Osteoblast (primary cell): ENCODE measurements around the gene POU4F2. TPM values are rescaled to one million over a fixed set of nuclear protein-coding genes. Genes with fewer than 3 reads are reported as not detected.

ENCODE experiments used
- DNase-seq: peaks from one replicate; pipeline ENCODE4 v3.0.0; 2011; ENCODE audit warnings: low spot score, mixed read lengths; ENCODE audit not compliant: insufficient read length; ENCODE audit errors: missing footprints
- H2AFZ ChIP-seq: 2 replicates; pipeline ENCODE4 v1.6.0; 2011; ENCODE audit warnings: mild to moderate bottlenecking, low read length
- H3K27ac ChIP-seq: 2 replicates; pipeline ENCODE4 v1.5.1; 2011; ENCODE audit warnings: mild to moderate bottlenecking, low read depth, low read length, moderate library complexity
- H3K27me3 ChIP-seq: 2 replicates; pipeline ENCODE4 v1.6.0; 2012; ENCODE audit warnings: mild to moderate bottlenecking, control low read depth, inconsistent platforms, low read length, moderate library complexity; ENCODE audit not compliant: insufficient read depth
- H3K36me3 ChIP-seq: 2 replicates; pipeline ENCODE4 v1.5.1; 2011; ENCODE audit warnings: mild to moderate bottlenecking, low read length, control low read depth, moderate library complexity; ENCODE audit not compliant: insufficient read depth
- H3K4me1 ChIP-seq: 2 replicates; pipeline ENCODE4 v1.5.1; 2011; ENCODE audit warnings: mild to moderate bottlenecking, low read length, control low read depth, moderate library complexity; ENCODE audit not compliant: insufficient read depth
- H3K4me2 ChIP-seq: 2 replicates; pipeline ENCODE4 v1.6.0; 2011; ENCODE audit warnings: mild to moderate bottlenecking, low read length; ENCODE audit not compliant: insufficient read depth
- H3K4me3 ChIP-seq: fragments of 200-600 bp; sonication (generic); 3 replicates; pipeline ENCODE4 v1.5.1; 2012; ENCODE audit warnings: mild to moderate bottlenecking, low read length, inconsistent platforms; ENCODE audit not compliant: insufficient read depth
- H3K79me2 ChIP-seq: 2 replicates; pipeline ENCODE4 v1.6.0; 2012; ENCODE audit warnings: mild to moderate bottlenecking, low read length, control low read depth, inconsistent platforms; ENCODE audit not compliant: insufficient read depth
- H3K9me3 ChIP-seq: 2 replicates; pipeline ENCODE4 v1.5.1; 2011; ENCODE audit warnings: low read depth, low read length, control low read depth
- H4K20me1 ChIP-seq: 2 replicates; pipeline ENCODE4 v1.6.0; 2012; ENCODE audit warnings: mild to moderate bottlenecking, low read length, control low read depth; ENCODE audit not compliant: insufficient read depth
- CTCF ChIP-seq: IDR thresholded peaks from 2 replicates; pipeline ENCODE4 v1.5.1; 2011; ENCODE audit warnings: mild to moderate bottlenecking, low read depth, low read length, moderate library complexity; ENCODE audit errors: extremely low read depth
- total RNA-seq: library from RNA; depleted of rRNA; stranded (reverse); fragments of >200 nt; gene quantifications from 2 replicates; pipeline ENCODE4 v1.2.3, GENCODE V29; 2012

The POU4F2 gene
- total RNA-seq: not detected in 2 replicates

- no peaks in the 10 kb centered on the region for H3K36me3 ChIP-seq
Measured at GRCh38 chr4:146638786-146639505, at the start of gene POU4F2. TSS of gene POU4F2 (plus strand) at chr4:146638893. CDS start at chr4:146639141, 248 bp downstream.

GRCh38 chr4:146590801-146591200 lies 47.9 kb upstream of the POU4F2 start:
- DNase-seq: no peak
- no peaks in the 10 kb centered on the region for H3K4me1 ChIP-seq
- no peak overlapping the region for H3K4me3 ChIP-seq
- TF ChIP-seq CTCF: no peak
- H2AFZ ChIP-seq: no peak overlapping the region
- no peaks in the 10 kb centered on the region for H3K9me3 ChIP-seq
- H3K36me3 ChIP-seq: no peaks in the 10 kb centered on the region
- no peaks in the 10 kb centered on the region for H3K79me2 ChIP-seq
- H3K27ac ChIP-seq: no peak overlapping the region
- H3K27me3 ChIP-seq: no peaks in the 10 kb centered on the region
- H3K4me2 ChIP-seq: no peak overlapping the region
- H4K20me1 ChIP-seq: no peaks in the 10 kb centered on the region

More at GRCh38 chr4:146638786-146639505, at the start of gene POU4F2:
- no peaks in the 10 kb centered on the region for H4K20me1 ChIP-seq
- no peak for TF ChIP-seq CTCF
- H3K4me1 ChIP-seq: no peaks in the 10 kb centered on the region
- peaks cover 81% of the 10 kb centered on the region for H3K27me3 ChIP-seq
- H3K27ac ChIP-seq: no peak within 1 kb of the TSS
- no peak within 1 kb of the TSS for H3K4me3 ChIP-seq
- H3K79me2 ChIP-seq: no peaks in the 10 kb centered on the region
- peak; percentile 86 for DNase-seq
- no peak within 1 kb of the TSS for H3K4me2 ChIP-seq
- no peak within 1 kb of the TSS for H2AFZ ChIP-seq
- no peaks in the 10 kb centered on the region for H3K9me3 ChIP-seq

- Histone ChIP-seq H3K9me3 (no peaks in the 10 kb centered on the region), H2AFZ (no peak overlapping the region), H3K4me3 (no peak overlapping the region), H3K79me2 (no peaks in the 10 kb centered on the region), H4K20me1 (no peaks in the 10 kb centered on the region), H3K4me1 (no peaks in the 10 kb centered on the region), H3K27me3 (no peaks in the 10 kb centered on the region), H3K4me2 (no peak overlapping the region), H3K27ac (no peak overlapping the region), H3K36me3 (no peaks in the 10 kb centered on the region)
- TF ChIP-seq CTCF: no peak
- no peak for DNase-seq
Measured at GRCh38 chr4:146592019-146592418, 46.7 kb upstream of the POU4F2 start.

GRCh38 chr4:146632770-146633470 lies 5.8 kb upstream of the POU4F2 start:
- no peak for TF ChIP-seq CTCF
- H3K27me3 ChIP-seq: peaks cover 49% of the 10 kb centered on the region

More at GRCh38 chr4:146632770-146633470, 5.8 kb upstream of the POU4F2 start:
- no peaks in the 10 kb centered on the region for H3K36me3 ChIP-seq
- no peaks in the 10 kb centered on the region for H3K79me2 ChIP-seq
- no peaks in the 10 kb centered on the region for H3K9me3 ChIP-seq
- no peaks in the 10 kb centered on the region for H4K20me1 ChIP-seq
- no peak for DNase-seq
- no peak overlapping the region for H2AFZ ChIP-seq
- no peaks in the 10 kb centered on the region for H3K4me1 ChIP-seq
- no peak overlapping the region for H3K4me2 ChIP-seq
- H3K27ac ChIP-seq: no peak overlapping the region
- H3K4me3 ChIP-seq: no peak overlapping the region
